Activated naive CD8-positive, alpha-beta T cell treated with anti-CD3 and anti-CD28 coated beads, Interleukin-2, amount 10 ng/mL, durations not matched to agents 7 days and 5 days (primary cell): ENCODE data around the gene DYNC2I2. TPM values are rescaled to one million over a fixed set of nuclear protein-coding genes. Genes with fewer than 3 reads are reported as not detected.
"Not testable (repeated sequence)": the region's sequence is repeated elsewhere in the genome, so short reads cannot be mapped to it uniquely, and the experiment has no call there.

ENCODE experiments used
- ATAC-seq: fragments of 150-1000 bp; cut with Tn5 transposase; one replicate; pipeline ENCODE4 v1.10.0; 2021; ENCODE audit warnings: low read depth, moderate library complexity
- POLR2A ChIA-PET: fragments of 350-600 bp; sonication (Branson Sonifier 250); formaldehyde crosslinking; loops from one replicate; lab custom pipeline; 2021; ENCODE audit warnings: antibody characterized with exemption; lab: Charles Lee
- DNase-seq: peaks from one replicate; pipeline ENCODE4 v3.0.0; 2021
- H3K27ac Mint-ChIP-seq: one replicate; pipeline ENCODE4 v1.8.0; 2022; ENCODE audit warnings: mild to moderate bottlenecking, mixed read lengths
- H3K27me3 Mint-ChIP-seq: one replicate; pipeline ENCODE4 v1.8.0; 2022; ENCODE audit warnings: mild to moderate bottlenecking, moderate library complexity, mixed read lengths
- H3K36me3 Mint-ChIP-seq: one replicate; pipeline ENCODE4 v1.8.0; 2021; ENCODE audit warnings: mild to moderate bottlenecking, mixed read lengths
- H3K4me1 Mint-ChIP-seq: one replicate; pipeline ENCODE4 v1.8.0; 2021; ENCODE audit warnings: mixed read lengths
- H3K4me3 Mint-ChIP-seq: one replicate; pipeline ENCODE4 v1.8.0; 2022; ENCODE audit warnings: mild to moderate bottlenecking, moderate library complexity, mixed read lengths
- H3K9me3 Mint-ChIP-seq: one replicate; pipeline ENCODE4 v1.8.0; 2021; ENCODE audit warnings: mixed read lengths
- total RNA-seq, 2 experiments: library from RNA; stranded (reverse); gene quantifications; one replicate each; pipeline ENCODE4 v1.2.3, GENCODE V29; 2021

The DYNC2I2 gene
- total RNA-seq, 2 experiments from 2014 or later, result 37.7 to 40.4 TPM

GRCh38 chr9:128683340-128684064, 26.9 kb upstream of the DYNC2I2 start:
- peaks cover 44% of the 10 kb centered on the region for H3K4me1 Mint-ChIP-seq
- H3K36me3 Mint-ChIP-seq, result peaks cover 8% of the 10 kb centered on the region
- peak overlapping the region; percentile 100 for H3K4me3 Mint-ChIP-seq
- H3K27ac Mint-ChIP-seq, result peak overlapping the region; percentile 99
- no peak for DNase-seq
- POLR2A ChIA-PET, result interaction anchor here (0.6 to 2.9 kb wide), 18 partner anchors 8 to 199 kb away, joined by 3 to 15 read pairs (median 5); partner anchors contain the start of genes DYNC2I2, ENDOG, PKN3 and SPTAN1
- no peak for ATAC-seq
- no peaks in the 10 kb centered on the region for H3K9me3 Mint-ChIP-seq
- H3K27me3 Mint-ChIP-seq, result no peaks in the 10 kb centered on the region

- POLR2A ChIA-PET, result interaction anchor here (1.2 kb wide), 1 partner anchor 12 kb away, joined by 3 read pairs; the partner anchor contains the start of gene SET
- H3K4me3 Mint-ChIP-seq, result no peak overlapping the region
- DNase-seq (no peak), ATAC-seq (no peak)
- peaks cover 11% of the 10 kb centered on the region for H3K36me3 Mint-ChIP-seq
- H3K4me1 Mint-ChIP-seq, result peaks cover 3% of the 10 kb centered on the region
- H3K9me3 Mint-ChIP-seq, result no peaks in the 10 kb centered on the region
- no peak overlapping the region for H3K27ac Mint-ChIP-seq
- no peaks in the 10 kb centered on the region for H3K27me3 Mint-ChIP-seq
Measured at GRCh38 chr9:128677794-128678193, 21.1 kb upstream of the DYNC2I2 start.

- H3K4me1 Mint-ChIP-seq, result no peaks in the 10 kb centered on the region
- no peak overlapping the region for H3K4me3 Mint-ChIP-seq
- no peak for DNase-seq
- H3K36me3 Mint-ChIP-seq, result peaks cover 7% of the 10 kb centered on the region
- ATAC-seq, result no peak
- no peak overlapping the region for H3K27ac Mint-ChIP-seq
- H3K27me3 Mint-ChIP-seq, result no peaks in the 10 kb centered on the region
- H3K9me3 Mint-ChIP-seq, result no peaks in the 10 kb centered on the region
- POLR2A ChIA-PET, result interaction anchor here (1.0 to 1.6 kb wide), 3 partner anchors 9 to 14 kb away, joined by 3 to 7 read pairs (median 7); partner anchors contain the start of gene SET
Measured at GRCh38 chr9:128675382-128675781, 18.7 kb upstream of the DYNC2I2 start.

- Mint-ChIP-seq H3K4me1 (no peaks in the 10 kb centered on the region), H3K4me3 (no peak overlapping the region), H3K36me3 (no peaks in the 10 kb centered on the region), H3K27ac (no peak overlapping the region), H3K27me3 (no peaks in the 10 kb centered on the region), H3K9me3 (no peaks in the 10 kb centered on the region)
- POLR2A ChIA-PET, result no interaction called here
- DNase-seq, result no peak
- ATAC-seq, result no peak
Measured at GRCh38 chr9:128669786-128670185, 13.1 kb upstream of the DYNC2I2 start.

GRCh38 chr9:128666481-128666941, 9.9 kb upstream of the DYNC2I2 start:
- H3K4me1 Mint-ChIP-seq, ATAC-seq, POLR2A ChIA-PET, H3K9me3 Mint-ChIP-seq, H3K4me3 Mint-ChIP-seq, H3K36me3 Mint-ChIP-seq, DNase-seq, H3K27me3 Mint-ChIP-seq, H3K27ac Mint-ChIP-seq: not testable (repeated sequence)

- Mint-ChIP-seq H3K4me3 (no peak overlapping the region), H3K9me3 (no peaks in the 10 kb centered on the region), H3K36me3 (no peaks in the 10 kb centered on the region), H3K4me1 (peaks cover 10% of the 10 kb centered on the region), H3K27ac (no peak overlapping the region), H3K27me3 (no peaks in the 10 kb centered on the region)
- ATAC-seq (no peak), DNase-seq (no peak)
- POLR2A ChIA-PET, result interaction anchor here (0.6 to 2.3 kb wide), 4 partner anchors 27 to 40 kb away, joined by 4 to 15 read pairs (median 5); partner anchors contain the start of gene SET
Measured at GRCh38 chr9:128657796-128658195, 1.1 kb upstream of the DYNC2I2 start.

- no peaks in the 10 kb centered on the region for H3K27me3 Mint-ChIP-seq
- H3K27ac Mint-ChIP-seq, result peak overlapping the region; percentile 100
- H3K36me3 Mint-ChIP-seq, result no peaks in the 10 kb centered on the region
- DNase-seq (no peak), ATAC-seq (no peak)
- H3K4me1 Mint-ChIP-seq, result peaks cover 10% of the 10 kb centered on the region
- POLR2A ChIA-PET, result interaction anchor here (0.7 to 2.3 kb wide), 5 partner anchors 28 to 66 kb away, joined by 3 to 15 read pairs (median 4); partner anchors contain the start of genes SET and ZDHHC12
- H3K4me3 Mint-ChIP-seq, result peak overlapping the region; percentile 95
- H3K9me3 Mint-ChIP-seq, result no peaks in the 10 kb centered on the region
Measured at GRCh38 chr9:128657344-128657704, 677 bp upstream of the DYNC2I2 start.

GRCh38 chr9:128654481-128654880, 2.2 kb downstream of the DYNC2I2 start:
- DNase-seq (no peak), ATAC-seq (no peak)
- POLR2A ChIA-PET, result interaction anchor here (0.6 kb wide), 1 partner anchor 38 kb away, joined by 3 read pairs; no protein-coding TSS in a partner anchor
- H3K9me3 Mint-ChIP-seq, result no peaks in the 10 kb centered on the region
- no peaks in the 10 kb centered on the region for H3K36me3 Mint-ChIP-seq
- peaks cover 10% of the 10 kb centered on the region for H3K4me1 Mint-ChIP-seq
- H3K4me3 Mint-ChIP-seq, result peak overlapping the region; percentile 26
- no peak overlapping the region for H3K27ac Mint-ChIP-seq
- no peaks in the 10 kb centered on the region for H3K27me3 Mint-ChIP-seq

- Mint-ChIP-seq H3K27ac (no peak overlapping the region), H3K4me3 (no peak overlapping the region), H3K9me3 (no peaks in the 10 kb centered on the region), H3K4me1 (peaks cover 10% of the 10 kb centered on the region), H3K27me3 (no peaks in the 10 kb centered on the region), H3K36me3 (no peaks in the 10 kb centered on the region)
- DNase-seq, result no peak
- POLR2A ChIA-PET, result interaction anchor here (0.6 kb wide), 1 partner anchor 38 kb away, joined by 3 read pairs; no protein-coding TSS in a partner anchor
- ATAC-seq, result no peak
Measured at GRCh38 chr9:128653908-128654307, 2.7 kb downstream of the DYNC2I2 start.

GRCh38 chr9:128651798-128652197, 4.8 kb downstream of the DYNC2I2 start:
- no peak overlapping the region for H3K4me3 Mint-ChIP-seq
- H3K27me3 Mint-ChIP-seq, result no peaks in the 10 kb centered on the region
- POLR2A ChIA-PET, result interaction anchor here (0.6 kb wide), 1 partner anchor 136 kb away, joined by 3 read pairs; no protein-coding TSS in a partner anchor
- ATAC-seq (no peak), DNase-seq (no peak)
- H3K27ac Mint-ChIP-seq, result no peak overlapping the region
- H3K4me1 Mint-ChIP-seq, result peaks cover 5% of the 10 kb centered on the region
- no peaks in the 10 kb centered on the region for H3K36me3 Mint-ChIP-seq
- no peaks in the 10 kb centered on the region for H3K9me3 Mint-ChIP-seq

GRCh38 chr9:128648206-128648605, 8.4 kb downstream of the DYNC2I2 start:
- H3K4me3 Mint-ChIP-seq, H3K4me1 Mint-ChIP-seq, H3K27me3 Mint-ChIP-seq, H3K27ac Mint-ChIP-seq, POLR2A ChIA-PET, H3K36me3 Mint-ChIP-seq, H3K9me3 Mint-ChIP-seq: not testable (repeated sequence)
- DNase-seq (peak; percentile 69), ATAC-seq (peak; percentile 92)

- H3K36me3 Mint-ChIP-seq, result peaks cover 8% of the 10 kb centered on the region
- H3K4me1 Mint-ChIP-seq, result peaks cover 7% of the 10 kb centered on the region
- no peak for DNase-seq
- POLR2A ChIA-PET, result no interaction called here
- ATAC-seq, result no peak
- H3K4me3 Mint-ChIP-seq, result no peak overlapping the region
- H3K27me3 Mint-ChIP-seq, result no peaks in the 10 kb centered on the region
- no peaks in the 10 kb centered on the region for H3K9me3 Mint-ChIP-seq
- no peak overlapping the region for H3K27ac Mint-ChIP-seq
Measured at GRCh38 chr9:128643519-128644300, 12.9 kb downstream of the DYNC2I2 start.

- ATAC-seq (no peak), DNase-seq (no peak)
- Mint-ChIP-seq H3K36me3 (peaks cover 8% of the 10 kb centered on the region), H3K9me3 (no peaks in the 10 kb centered on the region), H3K27me3 (no peaks in the 10 kb centered on the region), H3K4me1 (peaks cover 7% of the 10 kb centered on the region), H3K27ac (peak overlapping the region; percentile 19), H3K4me3 (no peak overlapping the region)
- POLR2A ChIA-PET, result no interaction called here
Measured at GRCh38 chr9:128642675-128643245, 13.9 kb downstream of the DYNC2I2 start.
